Neutrophil (primary cell): ENCODE results near the gene SNTG2.

ENCODE experiments used
- H3K27ac ChIP-seq: fragments of 200-600 bp; sonication (generic); 2 replicates; pipeline ENCODE4 v1.5.1; 2016; ENCODE audit warnings: mild to moderate bottlenecking, moderate library complexity
- H3K27me3 ChIP-seq: fragments of 200-600 bp; sonication (generic); 2 replicates; pipeline ENCODE4 v1.6.0; 2016; ENCODE audit warnings: mild to moderate bottlenecking
- H3K36me3 ChIP-seq: fragments of 200-600 bp; sonication (generic); 2 replicates; pipeline ENCODE4 v1.5.1; 2017
- H3K4me1 ChIP-seq, 2 experiments: fragments of 200-600 bp in 1 of 2; sonication (generic) in 1 of 2; 1 replicate in 1 of 2; 2 replicates in 1 of 2; pipeline versions ENCODE4 v1.5.1 to v1.6.1; 2013 to 2016; ENCODE audit warnings: low read depth in 1 of 2, low read length in 1 of 2, mild to moderate bottlenecking in 1 of 2, moderate library complexity in 1 of 2; ENCODE audit not compliant: control insufficient read depth in 1 of 2, insufficient read depth in 1 of 2
- H3K4me3 ChIP-seq, 2 experiments: fragments of 200-600 bp in 1 of 2; sonication (generic) in 1 of 2; 1 replicate in 1 of 2; 2 replicates in 1 of 2; pipeline ENCODE4 v1.5.1; 2013 to 2016; ENCODE audit warnings: low read depth in 1 of 2, low read length in 1 of 2, mild to moderate bottlenecking in 1 of 2, moderate library complexity in 1 of 2
- H3K9me3 ChIP-seq: fragments of 200-600 bp; sonication (generic); 2 replicates; pipeline ENCODE4 v1.5.1; 2016
- TF ChIP-seq, protein P1 (sequence below): fragments of 200-600 bp; sonication (generic); IDR thresholded peaks from 2 replicates; pipeline ENCODE4 v1.5.1; 2016; ENCODE audit warnings: antibody characterized with exemption

The SNTG2 gene

DNA sequence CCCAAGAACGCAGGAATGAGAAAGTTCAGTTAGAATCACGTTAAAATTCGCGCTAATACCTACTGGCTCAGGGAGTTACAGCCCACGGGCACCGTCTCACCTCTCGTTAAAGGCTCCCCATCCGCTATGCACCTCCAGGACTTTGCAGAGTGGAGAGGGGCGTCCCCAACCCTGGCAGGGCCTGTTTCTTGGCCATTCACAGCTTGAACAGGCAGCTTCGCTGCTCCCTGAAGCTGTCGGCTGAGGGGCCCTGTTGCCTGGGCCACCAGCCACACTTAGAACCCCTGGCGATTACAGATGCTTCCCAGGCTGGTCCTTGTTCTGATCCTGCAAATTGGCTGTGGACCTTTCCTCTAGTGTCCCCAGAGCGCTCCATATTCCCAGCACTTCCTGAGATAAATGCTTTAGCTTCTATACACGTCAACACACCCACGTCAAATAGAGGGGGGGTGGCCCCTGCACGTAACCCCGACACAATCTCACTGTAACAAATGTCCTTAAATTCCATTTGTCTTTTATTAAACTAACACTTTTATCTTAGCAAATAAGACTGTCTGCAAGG is 16.8 kb upstream of the SNTG2 start:
- H3K4me1 ChIP-seq: no peaks in the 10 kb centered on the region
- TF ChIP-seq, protein P1, sequence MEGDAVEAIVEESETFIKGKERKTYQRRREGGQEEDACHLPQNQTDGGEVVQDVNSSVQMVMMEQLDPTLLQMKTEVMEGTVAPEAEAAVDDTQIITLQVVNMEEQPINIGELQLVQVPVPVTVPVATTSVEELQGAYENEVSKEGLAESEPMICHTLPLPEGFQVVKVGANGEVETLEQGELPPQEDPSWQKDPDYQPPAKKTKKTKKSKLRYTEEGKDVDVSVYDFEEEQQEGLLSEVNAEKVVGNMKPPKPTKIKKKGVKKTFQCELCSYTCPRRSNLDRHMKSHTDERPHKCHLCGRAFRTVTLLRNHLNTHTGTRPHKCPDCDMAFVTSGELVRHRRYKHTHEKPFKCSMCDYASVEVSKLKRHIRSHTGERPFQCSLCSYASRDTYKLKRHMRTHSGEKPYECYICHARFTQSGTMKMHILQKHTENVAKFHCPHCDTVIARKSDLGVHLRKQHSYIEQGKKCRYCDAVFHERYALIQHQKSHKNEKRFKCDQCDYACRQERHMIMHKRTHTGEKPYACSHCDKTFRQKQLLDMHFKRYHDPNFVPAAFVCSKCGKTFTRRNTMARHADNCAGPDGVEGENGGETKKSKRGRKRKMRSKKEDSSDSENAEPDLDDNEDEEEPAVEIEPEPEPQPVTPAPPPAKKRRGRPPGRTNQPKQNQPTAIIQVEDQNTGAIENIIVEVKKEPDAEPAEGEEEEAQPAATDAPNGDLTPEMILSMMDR: no peak
- H3K27me3 ChIP-seq: no peaks in the 10 kb centered on the region

DNA sequence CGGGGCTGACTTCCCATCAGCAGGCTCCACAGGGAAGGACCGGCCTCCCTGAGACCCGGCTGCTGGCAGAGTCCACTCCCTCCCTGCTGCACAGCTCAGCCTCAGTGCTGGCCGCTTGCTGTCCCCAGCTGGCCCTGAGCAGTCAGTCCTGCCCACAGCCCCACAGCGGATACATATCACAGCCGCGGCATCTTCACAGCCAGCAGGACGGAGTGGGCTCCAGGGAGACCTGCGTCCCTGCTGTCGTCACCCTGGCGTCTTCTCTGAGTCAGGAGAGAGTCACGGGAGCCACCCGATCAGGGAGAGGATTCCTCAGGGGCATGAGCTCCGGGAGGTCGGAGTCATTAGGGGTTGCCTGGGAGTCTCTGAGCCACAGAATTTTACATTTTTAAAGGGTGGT is 13.1 kb upstream of the SNTG2 start:
- no peaks in the 10 kb centered on the region for H3K27me3 ChIP-seq
- TF ChIP-seq, protein P1: no peak
- H3K36me3 ChIP-seq: no peaks in the 10 kb centered on the region
- no peaks in the 10 kb centered on the region for H3K4me1 ChIP-seq
- no peak overlapping the region for H3K27ac ChIP-seq
- no peak overlapping the region for H3K4me3 ChIP-seq
- H3K9me3 ChIP-seq: no peaks in the 10 kb centered on the region

More for the DNA sequence above, 16.8 kb upstream of the SNTG2 start:
- Histone ChIP-seq H3K9me3 (no peaks in the 10 kb centered on the region), H3K4me3 (no peak overlapping the region), H3K27ac (no peak overlapping the region), H3K36me3 (no peaks in the 10 kb centered on the region)

DNA sequence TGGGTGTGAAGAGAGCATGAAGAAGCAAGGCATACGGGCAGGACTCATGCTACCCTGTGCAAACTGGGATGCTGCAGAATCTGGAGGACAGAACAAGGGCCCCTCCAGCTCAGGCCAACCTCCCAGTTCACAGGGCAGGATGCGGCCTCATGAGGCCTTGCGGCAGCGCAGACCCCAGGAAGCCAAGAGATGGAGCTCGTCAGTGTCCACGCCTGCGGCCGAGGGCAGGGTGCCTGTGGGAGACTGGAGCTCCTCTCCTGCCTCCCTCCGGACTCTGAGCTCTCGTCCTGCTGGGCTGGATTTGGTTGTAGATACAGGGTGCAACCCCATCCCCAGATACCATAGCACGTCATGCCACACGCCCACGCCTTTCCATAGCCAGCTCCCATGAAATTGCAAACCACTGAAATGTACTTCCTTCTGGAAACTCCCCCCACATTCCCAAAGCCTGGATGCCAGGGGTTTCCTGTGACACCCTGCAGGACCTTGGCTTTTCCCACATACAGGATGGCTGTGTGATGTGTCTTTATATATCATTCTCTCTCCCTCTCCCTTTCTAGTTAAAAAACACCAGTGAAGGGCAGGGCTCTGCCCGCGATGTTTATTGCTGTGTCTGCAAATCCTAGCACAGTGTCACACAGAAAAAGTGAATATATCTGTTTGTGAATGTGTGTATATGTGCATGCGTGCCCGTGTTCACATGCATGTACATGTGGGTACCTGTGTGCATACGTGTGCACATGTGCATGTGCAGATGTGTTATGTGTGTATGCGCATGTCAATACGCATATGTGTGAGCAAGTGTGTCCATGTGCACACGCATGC is 12.3 kb upstream of the SNTG2 start:
- TF ChIP-seq, protein P1: no peak
- no peaks in the 10 kb centered on the region for H3K9me3 ChIP-seq
- no peaks in the 10 kb centered on the region for H3K36me3 ChIP-seq
- peaks cover under 1% of the 10 kb centered on the region for H3K27me3 ChIP-seq
- H3K4me1 ChIP-seq: no peaks in the 10 kb centered on the region
- no peak overlapping the region for H3K4me3 ChIP-seq
- H3K27ac ChIP-seq: no peak overlapping the region

DNA sequence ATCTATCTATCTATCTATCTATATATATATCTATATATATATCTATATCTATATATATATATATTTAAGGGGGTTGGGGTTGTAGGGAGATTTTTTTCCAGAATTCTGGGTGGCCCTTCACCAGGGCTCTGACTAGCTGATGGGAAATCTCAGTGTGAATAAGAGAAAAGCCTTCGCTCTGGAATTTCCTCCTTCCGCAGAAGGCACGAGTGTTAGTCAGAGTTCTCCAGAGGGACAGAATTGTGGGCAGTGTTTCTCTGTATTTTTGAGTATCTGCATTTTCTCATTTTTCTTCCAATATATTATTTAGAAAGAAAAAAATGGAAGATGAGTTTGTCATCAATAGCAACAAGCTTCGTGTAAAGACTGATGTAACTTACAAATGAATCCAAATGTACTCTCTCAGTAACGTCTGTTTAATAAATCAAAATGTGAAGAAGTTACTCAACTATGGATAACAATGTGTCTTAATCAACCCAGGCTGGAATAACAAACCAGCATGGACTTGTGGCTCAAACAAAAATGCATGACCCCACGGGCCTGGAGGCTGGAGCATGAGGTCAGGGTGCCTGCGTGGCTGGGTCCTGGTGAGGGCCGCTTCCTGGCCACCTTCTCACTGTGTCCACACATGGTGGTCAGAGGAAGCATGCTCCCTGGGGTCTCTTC is 10.6 kb upstream of the SNTG2 start:
- Histone ChIP-seq H3K36me3 (no peaks in the 10 kb centered on the region), H3K27me3 (peaks cover 4% of the 10 kb centered on the region), H3K4me3 (no peak overlapping the region), H3K9me3 (no peaks in the 10 kb centered on the region), H3K27ac (no peak overlapping the region), H3K4me1 (no peaks in the 10 kb centered on the region)
- TF ChIP-seq, protein P1: no peak

DNA sequence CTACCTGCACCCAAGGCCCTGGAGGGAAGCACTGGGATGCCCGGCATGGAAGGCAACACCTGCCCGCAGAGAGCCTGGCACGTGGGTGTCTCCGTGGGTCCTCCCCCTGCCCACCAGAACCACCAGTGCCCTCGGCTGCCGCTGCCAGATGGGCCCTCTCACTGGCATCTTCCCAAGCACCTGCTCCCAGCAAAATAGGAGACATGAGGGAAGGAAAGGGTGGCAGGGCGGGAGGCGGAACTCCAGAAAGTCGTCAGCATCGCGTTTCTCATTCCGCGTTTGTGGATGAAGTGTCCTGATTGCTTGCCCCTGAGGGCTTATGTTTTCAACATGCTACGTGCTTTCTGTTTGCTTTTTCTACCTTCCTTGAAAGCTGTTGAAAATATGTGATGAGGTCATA is 8.8 kb upstream of the SNTG2 start:
- H3K27me3 ChIP-seq: peaks cover 16% of the 10 kb centered on the region
- H3K9me3 ChIP-seq: no peaks in the 10 kb centered on the region
- no peak overlapping the region for H3K27ac ChIP-seq
- H3K4me3 ChIP-seq: no peak overlapping the region
- TF ChIP-seq, protein P1: no peak
- H3K36me3 ChIP-seq: no peaks in the 10 kb centered on the region
- H3K4me1 ChIP-seq: no peaks in the 10 kb centered on the region
